KOPT-K1 (cell line): ENCODE measurements around the gene TUBB4B.

Experiments
- H3K27ac ChIP-seq: fragments of 200-600 bp; sonication (generic); 2 replicates; pipeline ENCODE4 v1.5.1; 2016; ENCODE audit warnings: antibody characterized with exemption, mild to moderate bottlenecking, low read depth, low read length; ENCODE audit not compliant: poor library complexity, severe bottlenecking
- H3K36me3 ChIP-seq: fragments of 200-600 bp; sonication (generic); 2 replicates; pipeline ENCODE4 v1.5.1; 2017; ENCODE audit warnings: antibody characterized with exemption, mild to moderate bottlenecking, low read length, moderate library complexity; ENCODE audit not compliant: insufficient read depth
- H3K9me3 ChIP-seq: fragments of 200-600 bp; sonication (generic); 2 replicates; pipeline ENCODE4 v1.5.1; 2017; ENCODE audit warnings: antibody characterized with exemption, low read length, mild to moderate bottlenecking; ENCODE audit not compliant: insufficient read depth, poor library complexity, severe bottlenecking

The TUBB4B gene

GRCh38 chr9:137293094-137293481 is 52.0 kb downstream of the TUBB4B start:
- Histone ChIP-seq H3K9me3 (peaks cover 5% of the 10 kb centered on the region), H3K36me3 (no peaks in the 10 kb centered on the region), H3K27ac (no peak overlapping the region)
